IPS-20b (cell line): ENCODE data around the gene TSFM.

Experiments
- H3K27ac ChIP-seq: one replicate; pipeline ENCODE4 v1.5.1; 2013; ENCODE audit warnings: low read length
- H3K27me3 ChIP-seq: 2 replicates; pipeline ENCODE4 v1.6.1; 2013; ENCODE audit warnings: mild to moderate bottlenecking, low read length, inconsistent platforms; ENCODE audit not compliant: insufficient read depth
- H3K36me3 ChIP-seq: 2 replicates; pipeline ENCODE4 v1.6.1; 2013; ENCODE audit warnings: low read depth, mild to moderate bottlenecking, inconsistent platforms, low read length, moderate library complexity; ENCODE audit not compliant: insufficient read depth
- H3K4me1 ChIP-seq: 2 replicates; pipeline ENCODE4 v1.6.1; 2013; ENCODE audit warnings: mild to moderate bottlenecking, control low read depth, inconsistent platforms, low read length, moderate library complexity; ENCODE audit not compliant: insufficient read depth
- H3K4me3 ChIP-seq: 2 replicates; pipeline ENCODE4 v1.5.1; 2013; ENCODE audit warnings: mild to moderate bottlenecking, low read length, inconsistent platforms
- H3K9ac ChIP-seq: 2 replicates; pipeline ENCODE4 v1.6.1; 2013; ENCODE audit warnings: low read depth, mild to moderate bottlenecking, inconsistent platforms, low read length, moderate library complexity
- H3K9me3 ChIP-seq: 2 replicates; pipeline ENCODE4 v1.6.1; 2013; ENCODE audit warnings: mild to moderate bottlenecking, low read depth, low read length, inconsistent platforms; ENCODE audit not compliant: insufficient read depth

Gene TSFM

GRCh38 chr12:57757771-57758170 lies 24.8 kb upstream of the TSFM start:
- Histone ChIP-seq H3K27ac (no peak overlapping the region), H3K27me3 (peaks cover 66% of the 10 kb centered on the region), H3K9me3 (no peaks in the 10 kb centered on the region), H3K36me3 (no peaks in the 10 kb centered on the region), H3K4me3 (no peak overlapping the region), H3K9ac (no peak overlapping the region), H3K4me1 (peaks cover 17% of the 10 kb centered on the region)

GRCh38 chr12:57758552-57759359 lies 23.8 kb upstream of the TSFM start:
- H3K27ac ChIP-seq, result no peak overlapping the region
- H3K9me3 ChIP-seq, result no peaks in the 10 kb centered on the region
- H3K4me3 ChIP-seq, result no peak overlapping the region
- H3K27me3 ChIP-seq, result peaks cover 67% of the 10 kb centered on the region
- H3K36me3 ChIP-seq, result no peaks in the 10 kb centered on the region
- no peak overlapping the region for H3K9ac ChIP-seq
- peaks cover 12% of the 10 kb centered on the region; the same call in 1 of the 2 replicates for H3K4me1 ChIP-seq

GRCh38 chr12:57759360-57759980 lies 23.1 kb upstream of the TSFM start:
- Histone ChIP-seq H3K27ac (no peak overlapping the region), H3K27me3 (peaks cover 67% of the 10 kb centered on the region), H3K4me3 (no peak overlapping the region), H3K4me1 (peaks cover 7% of the 10 kb centered on the region; the same call in 1 of the 2 replicates), H3K9ac (no peak overlapping the region), H3K9me3 (no peaks in the 10 kb centered on the region), H3K36me3 (no peaks in the 10 kb centered on the region)

GRCh38 chr12:57760347-57760982 lies 22.1 kb upstream of the TSFM start:
- Histone ChIP-seq H3K4me1 (peaks cover 7% of the 10 kb centered on the region; the same call in 1 of the 2 replicates), H3K36me3 (no peaks in the 10 kb centered on the region), H3K9me3 (no peaks in the 10 kb centered on the region), H3K9ac (no peak overlapping the region), H3K27ac (no peak overlapping the region), H3K4me3 (no peak overlapping the region), H3K27me3 (peaks cover 72% of the 10 kb centered on the region)

- H3K27ac ChIP-seq, result no peak overlapping the region
- no peaks in the 10 kb centered on the region for H3K9me3 ChIP-seq
- H3K4me1 ChIP-seq, result peaks cover 6% of the 10 kb centered on the region; the same call in 1 of the 2 replicates
- no peak overlapping the region for H3K9ac ChIP-seq
- peaks cover 72% of the 10 kb centered on the region for H3K27me3 ChIP-seq
- no peaks in the 10 kb centered on the region for H3K36me3 ChIP-seq
- no peak overlapping the region for H3K4me3 ChIP-seq
These were observed 21.1 kb upstream of the TSFM start for GRCh38 chr12:57761391-57761998.

DNA sequence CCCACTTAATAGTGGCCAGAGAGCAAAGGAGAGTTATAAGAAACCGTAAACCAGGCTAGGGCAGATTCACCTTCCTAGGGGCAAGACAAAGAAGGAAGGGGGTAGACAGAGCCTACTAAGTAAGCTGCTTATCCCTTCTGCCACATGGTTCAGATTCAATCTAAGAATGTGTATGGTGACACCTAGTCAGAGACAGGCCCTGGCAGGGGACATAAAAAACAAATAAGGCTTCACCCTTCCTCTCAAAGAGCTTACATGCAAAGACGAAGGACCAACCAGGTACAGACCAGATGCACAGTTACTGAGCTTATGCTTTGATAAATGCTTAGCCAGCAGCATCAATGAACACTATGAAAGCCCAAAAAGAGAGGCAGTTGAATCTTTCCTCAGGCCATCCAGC lies 20.1 kb upstream of the TSFM start:
- Histone ChIP-seq H3K9me3 (no peaks in the 10 kb centered on the region), H3K36me3 (no peaks in the 10 kb centered on the region), H3K27me3 (peaks cover 72% of the 10 kb centered on the region), H3K4me1 (peaks cover 9% of the 10 kb centered on the region; the same call in 1 of the 2 replicates), H3K4me3 (no peak overlapping the region), H3K27ac (no peak overlapping the region), H3K9ac (no peak overlapping the region)

GRCh38 chr12:57763881-57764661 lies 18.5 kb upstream of the TSFM start:
- Histone ChIP-seq H3K36me3 (peaks cover 14% of the 10 kb centered on the region), H3K9me3 (no peaks in the 10 kb centered on the region), H3K27me3 (peaks cover 69% of the 10 kb centered on the region), H3K4me3 (peak overlapping the region; percentile 82; the same call in 1 of the 2 replicates), H3K4me1 (peaks cover 9% of the 10 kb centered on the region; the same call in 1 of the 2 replicates), H3K9ac (no peak overlapping the region), H3K27ac (no peak overlapping the region)

DNA sequence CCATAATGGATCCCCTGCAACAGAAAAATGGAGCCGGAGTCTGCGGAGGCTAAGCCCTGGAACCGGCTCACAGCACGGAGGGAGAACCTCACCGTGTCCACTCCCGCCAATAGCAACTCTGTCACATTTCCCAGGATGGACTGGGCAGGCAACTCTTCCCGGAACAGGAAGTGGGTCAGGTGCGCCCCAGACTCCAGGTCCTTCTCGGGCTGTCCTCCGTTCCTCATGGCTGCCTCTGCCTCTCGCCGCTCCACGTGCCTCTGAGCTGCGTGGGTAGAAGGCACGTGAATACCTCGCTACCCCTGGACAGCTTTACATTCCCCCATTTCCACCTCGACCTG lies 18.0 kb upstream of the TSFM start:
- Histone ChIP-seq H3K36me3 (peaks cover 19% of the 10 kb centered on the region), H3K27me3 (peaks cover 69% of the 10 kb centered on the region), H3K4me3 (peak overlapping the region; percentile 82), H3K27ac (no peak overlapping the region), H3K9me3 (no peaks in the 10 kb centered on the region), H3K9ac (peak overlapping the region; percentile 55; the same call in 1 of the 2 replicates), H3K4me1 (peaks cover 9% of the 10 kb centered on the region; the same call in 1 of the 2 replicates)

GRCh38 chr12:57765003-57765697 lies 17.4 kb upstream of the TSFM start:
- Histone ChIP-seq H3K4me1 (peaks cover 9% of the 10 kb centered on the region; the same call in 1 of the 2 replicates), H3K27me3 (peaks cover 69% of the 10 kb centered on the region), H3K9ac (peak overlapping the region; percentile 55; the same call in 1 of the 2 replicates), H3K4me3 (peak overlapping the region; percentile 82), H3K36me3 (peaks cover 24% of the 10 kb centered on the region), H3K27ac (no peak overlapping the region), H3K9me3 (no peaks in the 10 kb centered on the region)

DNA sequence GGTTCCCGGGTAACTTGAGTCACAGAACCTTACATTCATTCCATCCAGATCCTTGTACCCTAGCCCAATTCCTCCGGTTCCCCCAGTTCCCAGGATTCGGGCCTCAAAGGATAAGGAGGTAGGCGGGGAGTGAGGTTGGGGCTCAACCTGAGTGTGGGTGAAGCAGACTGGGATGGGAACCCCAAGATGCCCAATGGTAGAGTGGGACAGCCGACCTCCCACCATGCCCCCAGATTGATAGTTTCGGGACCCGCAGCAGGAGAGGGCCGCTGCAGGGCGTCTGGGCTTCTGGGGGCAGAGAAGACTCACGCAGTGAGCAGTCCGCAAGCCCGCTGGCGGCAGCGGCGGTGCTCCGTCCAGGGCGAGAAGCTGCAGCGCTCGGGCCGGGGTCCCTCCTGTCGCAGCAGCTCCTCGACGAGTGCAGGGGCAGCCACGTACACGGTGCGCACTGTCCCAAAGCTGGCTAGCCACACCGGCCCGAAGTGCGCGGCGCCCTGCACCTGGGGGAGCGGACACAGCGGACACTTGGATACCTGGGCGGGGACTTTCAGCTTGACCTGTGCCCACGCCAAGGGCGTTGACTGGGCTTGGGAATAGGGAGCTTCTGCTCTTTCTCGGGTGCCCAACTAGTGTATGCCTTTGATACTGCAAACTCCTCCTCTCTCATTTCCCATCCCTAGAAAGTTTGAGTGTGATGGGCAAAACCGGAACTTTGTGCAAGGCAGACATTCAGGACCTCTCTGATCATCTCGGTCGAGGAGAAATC lies 16.7 kb upstream of the TSFM start:
- Histone ChIP-seq H3K27me3 (peaks cover 66% of the 10 kb centered on the region), H3K27ac (no peak overlapping the region), H3K4me3 (peak overlapping the region; percentile 82), H3K9me3 (no peaks in the 10 kb centered on the region), H3K9ac (no peak overlapping the region), H3K36me3 (peaks cover 32% of the 10 kb centered on the region), H3K4me1 (peaks cover 9% of the 10 kb centered on the region; the same call in 1 of the 2 replicates)
